SK-N-SH (cell line): ENCODE results near the gene MTCL1.

Source experiments
- CHD2 ChIP-seq: fragments of 150-350 bp; IDR thresholded peaks from 2 replicates; pipeline ENCODE4 v1.6.1; 2018; ENCODE audit warnings: low read length; ENCODE audit not compliant: partially characterized antibody
- CTCF ChIP-seq: fragments of 200-600 bp; sonication (generic); IDR thresholded peaks from 2 replicates; pipeline ENCODE4 v1.6.1; 2017; ENCODE audit warnings: antibody characterized with exemption, mild to moderate bottlenecking, moderate library complexity
- EP300 ChIP-seq, 2 experiments: IDR thresholded peaks; 2 replicates each; pipeline versions ENCODE4 v1.4.0 to v1.6.1; 2012; ENCODE audit warnings: borderline replicate concordance in 1 of 2, low read depth in 1 of 2, low read length in 1 of 2
- FOXJ3 ChIP-seq: sonication (generic); formaldehyde crosslinking; IDR thresholded peaks from 2 replicates; pipeline ENCODE4 v1.5.1; 2020; ENCODE audit warnings: mild to moderate bottlenecking, missing genetic modification reagents
- FOXM1 ChIP-seq: IDR thresholded peaks from 2 replicates; pipeline ENCODE4 v1.4.0; 2012; ENCODE audit warnings: low read depth, mild to moderate bottlenecking
- MXI1 ChIP-seq: IDR thresholded peaks from 2 replicates; pipeline ENCODE4 v1.6.1; 2012; ENCODE audit warnings: mild to moderate bottlenecking, low read depth, low read length, improper control_type of control experiment
- POLR2AphosphoS5 ChIP-seq: IDR thresholded peaks from 2 replicates; pipeline ENCODE4 v1.6.1; 2012; ENCODE audit warnings: low read depth, low read length
- RFX5 ChIP-seq: IDR thresholded peaks from 2 replicates; pipeline ENCODE4 v1.6.1; 2012; ENCODE audit warnings: mild to moderate bottlenecking, improper control_type of control experiment, low read length
- SIN3A ChIP-seq: IDR thresholded peaks from 2 replicates; pipeline ENCODE4 v1.6.1; 2012; ENCODE audit warnings: low read depth, mild to moderate bottlenecking, low read length, moderate library complexity, borderline replicate concordance
- SMC3 ChIP-seq: IDR thresholded peaks from 2 replicates; pipeline ENCODE4 v1.6.1; 2012; ENCODE audit warnings: low read depth, low read length, improper control_type of control experiment
- TCF12 ChIP-seq: IDR thresholded peaks from 2 replicates; pipeline ENCODE4 v1.4.0; 2012
- TF ChIP-seq, protein P1 (sequence below): IDR thresholded peaks from 2 replicates; pipeline ENCODE4; 2012
- TF ChIP-seq, protein P2 (sequence below): IDR thresholded peaks from 2 replicates; pipeline ENCODE4 v1.4.0; 2012; ENCODE audit warnings: low read depth
- TF ChIP-seq, protein P3 (sequence below): IDR thresholded peaks from 2 replicates; pipeline ENCODE4 v1.4.0; 2012; ENCODE audit warnings: low read depth, borderline replicate concordance

- TF ChIP-seq CHD2 (no peak), CTCF (no peak), POLR2AphosphoS5 (no peak), MXI1 (no peak), SMC3 (no peak), RFX5 (no peak), TCF12 (no peak), SIN3A (no peak), FOXJ3 (CRISPR knock-in tag) (no peak), EP300 (IDR thresholded peaks at IDR 0.05; ENCODE audit: borderline replicate concordance in 1 of 2, low read depth in 1 of 2, low read length in 1 of 2) (no peak), FOXM1 (no peak)
- TF ChIP-seq, protein P1, sequence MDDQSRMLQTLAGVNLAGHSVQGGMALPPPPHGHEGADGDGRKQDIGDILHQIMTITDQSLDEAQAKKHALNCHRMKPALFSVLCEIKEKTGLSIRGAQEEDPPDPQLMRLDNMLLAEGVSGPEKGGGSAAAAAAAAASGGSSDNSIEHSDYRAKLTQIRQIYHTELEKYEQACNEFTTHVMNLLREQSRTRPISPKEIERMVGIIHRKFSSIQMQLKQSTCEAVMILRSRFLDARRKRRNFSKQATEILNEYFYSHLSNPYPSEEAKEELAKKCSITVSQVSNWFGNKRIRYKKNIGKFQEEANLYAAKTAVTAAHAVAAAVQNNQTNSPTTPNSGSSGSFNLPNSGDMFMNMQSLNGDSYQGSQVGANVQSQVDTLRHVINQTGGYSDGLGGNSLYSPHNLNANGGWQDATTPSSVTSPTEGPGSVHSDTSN: no peak
- TF ChIP-seq, protein P2, sequence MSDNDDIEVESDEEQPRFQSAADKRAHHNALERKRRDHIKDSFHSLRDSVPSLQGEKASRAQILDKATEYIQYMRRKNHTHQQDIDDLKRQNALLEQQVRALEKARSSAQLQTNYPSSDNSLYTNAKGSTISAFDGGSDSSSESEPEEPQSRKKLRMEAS: no peak
- TF ChIP-seq, protein P3, sequence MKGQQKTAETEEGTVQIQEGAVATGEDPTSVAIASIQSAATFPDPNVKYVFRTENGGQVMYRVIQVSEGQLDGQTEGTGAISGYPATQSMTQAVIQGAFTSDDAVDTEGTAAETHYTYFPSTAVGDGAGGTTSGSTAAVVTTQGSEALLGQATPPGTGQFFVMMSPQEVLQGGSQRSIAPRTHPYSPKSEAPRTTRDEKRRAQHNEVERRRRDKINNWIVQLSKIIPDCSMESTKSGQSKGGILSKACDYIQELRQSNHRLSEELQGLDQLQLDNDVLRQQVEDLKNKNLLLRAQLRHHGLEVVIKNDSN: no peak
Observed at GRCh38 chr18:8787794-8788193, 82.4 kb downstream of the MTCL1 start.
